Measurements from ENCODE around the gene MCC.

Gene MCC

DNA sequence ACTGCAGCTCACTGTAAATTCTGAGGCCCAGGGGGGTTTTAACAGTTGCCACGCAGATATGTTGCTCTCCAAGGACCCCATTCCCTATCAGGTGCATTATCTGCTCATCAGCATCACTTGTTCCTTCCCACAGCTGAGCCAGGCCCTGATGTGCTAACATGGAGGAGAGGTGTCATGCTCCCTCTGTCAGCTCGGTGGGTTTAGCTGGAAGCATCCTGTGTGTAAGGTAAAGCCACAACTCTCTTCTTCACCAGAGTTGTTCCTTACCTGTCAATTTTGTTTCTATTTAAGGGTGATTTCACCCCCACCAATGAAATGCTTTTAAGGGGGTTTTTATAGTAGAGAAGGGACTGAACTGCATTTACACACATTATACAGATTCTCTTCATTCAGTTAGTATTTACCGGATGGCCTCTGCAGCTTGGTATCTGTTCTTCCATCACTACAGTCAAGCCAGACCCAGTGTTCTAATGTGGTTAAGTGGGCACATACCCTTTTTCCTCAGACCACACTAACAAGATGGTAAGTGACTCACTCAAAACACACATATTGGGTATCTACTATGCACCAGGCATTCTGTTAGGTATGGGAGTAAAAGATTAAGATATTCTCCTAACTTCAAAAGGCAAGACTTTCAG is 306.3 kb downstream of the MCC start:
- DNase-seq (ENCODE audit: low read depth), result no peak
- TF ChIP-seq, protein P1, sequence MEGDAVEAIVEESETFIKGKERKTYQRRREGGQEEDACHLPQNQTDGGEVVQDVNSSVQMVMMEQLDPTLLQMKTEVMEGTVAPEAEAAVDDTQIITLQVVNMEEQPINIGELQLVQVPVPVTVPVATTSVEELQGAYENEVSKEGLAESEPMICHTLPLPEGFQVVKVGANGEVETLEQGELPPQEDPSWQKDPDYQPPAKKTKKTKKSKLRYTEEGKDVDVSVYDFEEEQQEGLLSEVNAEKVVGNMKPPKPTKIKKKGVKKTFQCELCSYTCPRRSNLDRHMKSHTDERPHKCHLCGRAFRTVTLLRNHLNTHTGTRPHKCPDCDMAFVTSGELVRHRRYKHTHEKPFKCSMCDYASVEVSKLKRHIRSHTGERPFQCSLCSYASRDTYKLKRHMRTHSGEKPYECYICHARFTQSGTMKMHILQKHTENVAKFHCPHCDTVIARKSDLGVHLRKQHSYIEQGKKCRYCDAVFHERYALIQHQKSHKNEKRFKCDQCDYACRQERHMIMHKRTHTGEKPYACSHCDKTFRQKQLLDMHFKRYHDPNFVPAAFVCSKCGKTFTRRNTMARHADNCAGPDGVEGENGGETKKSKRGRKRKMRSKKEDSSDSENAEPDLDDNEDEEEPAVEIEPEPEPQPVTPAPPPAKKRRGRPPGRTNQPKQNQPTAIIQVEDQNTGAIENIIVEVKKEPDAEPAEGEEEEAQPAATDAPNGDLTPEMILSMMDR (conservative IDR thresholded peaks at IDR 0.05; ENCODE audit: low read depth, low read length), result no peak
- no peak overlapping the region for H3K4me3 ChIP-seq (ENCODE audit: low read length)

DNA sequence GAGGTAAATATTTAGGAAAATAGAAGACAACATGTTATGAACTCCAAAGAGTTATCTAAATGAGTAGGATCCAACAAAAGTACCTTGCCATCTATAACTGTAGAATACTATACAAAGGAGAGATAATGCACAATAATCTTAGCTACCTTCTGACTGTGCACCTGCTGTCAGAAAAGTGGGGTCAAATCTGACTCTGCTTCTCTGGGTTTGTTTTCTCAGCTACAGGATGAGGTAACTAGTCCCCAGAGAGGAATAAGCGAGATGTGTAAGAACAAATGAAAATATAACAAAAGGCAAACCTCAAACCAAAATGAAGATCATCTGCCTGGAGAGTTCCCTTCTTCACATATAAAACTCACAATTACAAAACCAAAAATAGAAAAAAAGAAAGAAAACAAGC is 306.8 kb downstream of the MCC start:
- no peak for DNase-seq (ENCODE audit: low read depth)
- H3K4me3 ChIP-seq (ENCODE audit: low read length), result no peak overlapping the region
- TF ChIP-seq, protein P1 (conservative IDR thresholded peaks at IDR 0.05; ENCODE audit: low read depth, low read length), result no peak

DNA sequence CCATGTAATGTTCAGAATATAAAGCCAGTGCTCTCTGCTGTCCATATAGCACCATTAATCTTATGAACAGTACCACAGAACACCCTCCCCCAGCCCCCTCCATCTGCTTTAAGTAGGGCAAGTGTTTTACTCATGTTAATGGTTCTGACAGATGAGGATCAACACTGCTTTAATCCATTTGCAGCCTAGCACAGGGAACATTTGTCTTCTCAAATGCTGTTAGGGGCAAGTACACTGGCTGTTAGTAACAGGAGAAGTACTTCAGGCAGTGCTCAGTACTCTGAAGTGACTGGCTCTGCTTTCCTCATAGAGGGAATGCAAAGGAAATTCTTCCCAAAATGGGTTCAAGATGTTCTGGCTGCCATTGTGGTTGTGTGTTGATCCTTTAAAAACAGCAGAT is 309.1 kb downstream of the MCC start:
- TF ChIP-seq, protein P1 (conservative IDR thresholded peaks at IDR 0.05; ENCODE audit: low read depth, low read length), result no peak
- no peak overlapping the region for H3K4me3 ChIP-seq (ENCODE audit: low read length)
- DNase-seq (ENCODE audit: low read depth), result no peak

DNA sequence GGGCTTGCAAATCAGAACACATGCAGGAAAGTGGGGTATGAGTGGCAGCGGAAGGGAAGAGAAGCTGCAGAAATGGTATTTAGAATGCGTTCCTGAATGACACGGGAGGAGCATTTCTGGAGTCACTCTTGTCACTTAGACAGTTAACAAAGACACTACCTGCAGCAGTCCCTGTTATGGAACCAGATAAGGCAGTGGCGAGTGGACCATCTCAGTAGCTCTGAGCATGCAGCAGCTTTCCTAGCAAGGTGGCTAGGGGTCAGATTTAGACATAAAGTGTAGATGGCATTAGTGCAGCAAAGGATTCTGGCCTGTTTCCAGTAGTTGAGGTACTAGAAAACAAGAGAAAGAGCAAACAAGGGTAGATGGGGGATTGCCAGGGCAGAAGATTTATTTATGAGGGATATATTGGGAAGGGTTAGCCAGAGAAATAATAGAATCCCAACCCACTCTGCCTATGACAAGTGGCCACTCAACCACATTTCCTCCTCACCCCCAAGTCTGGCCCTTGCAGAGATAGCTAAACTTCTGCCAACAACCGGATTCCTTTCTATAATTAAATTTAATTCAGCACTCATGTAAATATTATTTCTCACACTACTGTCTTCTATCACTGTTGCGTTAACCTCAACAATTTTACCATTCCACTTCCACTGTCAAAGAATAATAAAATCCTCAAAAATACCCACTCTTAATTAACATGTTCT is 310.0 kb downstream of the MCC start:
- TF ChIP-seq, protein P1 (conservative IDR thresholded peaks at IDR 0.05; ENCODE audit: low read depth, low read length), result no peak
- no peak overlapping the region for H3K4me3 ChIP-seq (ENCODE audit: low read length)
- DNase-seq (ENCODE audit: low read depth), result no peak

DNA sequence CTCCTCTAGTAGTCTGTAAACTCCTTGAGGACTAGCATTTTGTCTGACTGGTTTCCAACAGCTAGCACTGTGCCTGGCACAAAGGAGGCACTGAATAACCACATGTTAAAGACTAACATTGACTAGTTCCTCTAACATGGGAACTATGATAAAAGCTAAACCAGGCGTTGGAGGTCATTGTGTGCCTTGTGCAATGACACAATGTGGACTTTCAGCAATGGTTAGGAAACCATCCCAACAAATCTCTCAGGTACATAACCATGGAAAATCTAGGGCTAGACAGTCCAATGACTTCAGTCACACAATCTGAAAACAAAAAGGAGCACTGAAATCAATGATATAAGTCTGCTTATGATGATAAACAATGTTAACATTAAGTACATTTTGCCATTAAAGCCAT is 311.0 kb downstream of the MCC start:
- TF ChIP-seq, protein P1 (conservative IDR thresholded peaks at IDR 0.05; ENCODE audit: low read depth, low read length), result no peak
- H3K4me3 ChIP-seq (ENCODE audit: low read length), result no peak overlapping the region
- no peak for DNase-seq (ENCODE audit: low read depth)

DNA sequence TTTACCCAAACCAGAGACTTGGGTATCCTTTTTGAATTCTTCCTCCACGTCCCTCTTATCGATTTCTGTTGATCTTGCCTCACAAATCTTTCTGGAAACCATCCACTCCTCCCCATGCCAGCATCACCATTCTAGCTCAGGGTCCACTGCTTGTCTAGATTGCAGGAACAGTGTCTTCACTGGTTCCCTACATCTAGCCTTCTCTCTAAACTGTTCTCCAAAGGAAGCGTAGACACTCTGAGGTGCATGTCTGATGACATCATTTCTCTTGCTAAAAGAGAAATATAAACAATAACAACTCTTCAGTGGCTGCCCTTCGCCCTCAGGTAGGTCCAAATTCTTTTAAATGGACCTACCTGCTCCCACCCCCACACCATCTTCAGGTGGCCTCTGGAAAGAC is 311.5 kb downstream of the MCC start:
- TF ChIP-seq, protein P1 (conservative IDR thresholded peaks at IDR 0.05; ENCODE audit: low read depth, low read length), result no peak
- no peak overlapping the region for H3K4me3 ChIP-seq (ENCODE audit: low read length)
- DNase-seq (ENCODE audit: low read depth), result no peak

DNA sequence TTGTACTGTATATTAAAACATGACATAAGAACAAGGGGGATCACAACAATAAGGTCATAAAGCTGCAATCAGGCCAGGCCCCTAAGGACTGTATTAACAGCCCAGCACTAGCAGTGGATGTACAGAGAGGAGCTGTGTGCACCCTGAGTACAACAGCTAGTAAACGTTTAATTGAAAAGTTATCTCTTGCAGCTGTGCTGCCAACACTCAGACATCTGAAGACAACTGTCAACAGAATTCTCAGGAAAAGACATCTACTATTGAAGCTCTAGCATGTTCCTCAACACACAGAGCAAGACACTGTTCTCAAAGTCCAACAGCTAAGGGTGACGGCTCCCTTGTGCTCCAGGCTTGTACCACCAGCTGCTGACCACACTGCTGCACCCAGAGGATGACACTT is 312.1 kb downstream of the MCC start:
- TF ChIP-seq, protein P1 (conservative IDR thresholded peaks at IDR 0.05; ENCODE audit: low read depth, low read length), result no peak
- DNase-seq (ENCODE audit: low read depth), result no peak
- no peak overlapping the region for H3K4me3 ChIP-seq (ENCODE audit: low read length)
